Measurements from ENCODE around the gene CAMK1D. TPM values are rescaled to one million over a fixed set of nuclear protein-coding genes. Genes with fewer than 3 reads are reported as not detected.
A peak's percentile ranks its signal among the peaks of the same experiment; 100 is the strongest.

Gene CAMK1D
- total and polyA plus RNA-seq, 2 donors, result 11.2 to 14.6 TPM

DNA sequence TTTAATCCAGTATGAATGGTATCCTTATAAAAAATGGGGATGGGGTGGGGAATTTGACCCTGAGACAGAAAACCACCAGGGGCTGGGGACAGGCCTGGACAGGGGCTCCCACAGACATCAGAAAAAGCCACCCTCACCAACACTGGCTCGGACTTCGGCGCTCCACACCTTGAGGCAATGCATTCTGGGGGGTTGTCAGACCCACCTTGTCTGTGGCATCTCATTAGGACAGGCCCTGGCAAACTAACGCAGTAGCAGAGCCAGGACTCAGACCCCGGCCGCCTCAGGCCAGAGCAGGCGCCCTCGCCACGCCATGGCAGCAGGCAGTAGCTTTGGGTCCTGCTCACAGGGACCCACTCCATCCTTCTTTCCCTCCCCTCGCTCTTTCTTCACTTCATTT is 492.1 kb downstream of the CAMK1D start:
- no peaks in the 10 kb centered on the region for H3K9me3 ChIP-seq (ENCODE audit: control insufficient read depth in 2 of 2, insufficient read depth in 1 of 2, low read length in 1 of 2)
- no peaks in the 10 kb centered on the region for H3K27me3 ChIP-seq (ENCODE audit: control insufficient read depth in 2 of 2, insufficient read depth in 1 of 2, low read length in 1 of 2)
- no peak overlapping the region for H3K4me3 ChIP-seq (ENCODE audit: low read length in 2 of 2)
- WGBS, result 98% methylated on average over 10 of the region's 10 CpGs
- no peak for DNase-seq (ENCODE audit: low read depth in 6 of 9, low spot score in 9 of 9)
- H3K36me3 ChIP-seq (ENCODE audit: control insufficient read depth in 2 of 2, insufficient read depth in 2 of 2, low read length in 1 of 2), result no peaks in the 10 kb centered on the region
- H3K4me1 ChIP-seq (ENCODE audit: control insufficient read depth in 2 of 2, insufficient read depth in 2 of 2, low read length in 2 of 2), result peaks cover 0 to 5% of the 10 kb centered on the region in 2 donors
- H3K27ac ChIP-seq (ENCODE audit: low read depth in 1 of 2, low read length in 1 of 2), result no peak overlapping the region

DNA sequence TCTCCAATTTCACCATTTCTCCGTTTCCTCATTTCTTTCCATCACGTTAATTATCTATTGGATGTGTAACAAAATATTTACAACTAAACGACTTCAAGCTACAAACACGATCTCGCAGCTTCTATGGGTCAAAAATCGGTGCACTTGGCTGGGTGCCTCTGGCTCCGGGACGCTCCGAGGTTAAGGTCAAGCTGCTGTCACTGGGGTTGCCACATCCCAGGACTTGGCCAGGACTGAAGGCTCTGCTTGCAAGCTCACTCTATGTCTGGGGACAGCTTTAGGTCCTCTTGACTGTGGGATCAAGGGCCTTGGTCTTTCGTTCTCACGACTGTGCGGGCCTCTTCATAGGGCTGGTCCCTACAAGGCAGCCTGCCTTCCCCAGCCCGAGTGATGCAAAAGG is 492.5 kb downstream of the CAMK1D start:
- WGBS, result 96% methylated on average over 13 of the region's 13 CpGs
- no peak for DNase-seq (ENCODE audit: low read depth in 6 of 9, low spot score in 9 of 9)
- H3K27ac ChIP-seq (ENCODE audit: low read depth in 1 of 2, low read length in 1 of 2), result no peak overlapping the region

DNA sequence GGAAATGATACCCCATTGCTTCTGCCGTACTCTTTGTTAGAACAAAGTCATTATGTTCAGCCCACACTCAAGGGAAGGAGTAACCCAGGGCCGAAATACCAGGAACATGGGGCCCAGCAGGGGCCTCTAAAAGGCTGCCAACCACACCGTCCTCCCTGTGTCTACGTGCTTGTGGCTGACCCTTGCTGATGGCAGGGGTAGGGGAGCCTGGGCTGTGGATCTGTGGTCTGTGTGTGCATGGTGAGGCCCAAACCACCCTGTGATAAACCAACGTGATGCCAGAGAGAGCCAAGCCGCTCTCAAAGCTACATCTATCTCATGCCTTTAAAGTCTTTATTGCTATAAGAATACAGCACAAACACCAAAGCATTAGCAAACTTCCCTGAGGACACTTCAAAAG is 493.0 kb downstream of the CAMK1D start:
- no peaks in the 10 kb centered on the region for H3K27me3 ChIP-seq (ENCODE audit: control insufficient read depth in 2 of 2, insufficient read depth in 1 of 2, low read length in 1 of 2)
- H3K9me3 ChIP-seq (ENCODE audit: control insufficient read depth in 2 of 2, insufficient read depth in 1 of 2, low read length in 1 of 2), result no peaks in the 10 kb centered on the region
- WGBS, result 90% methylated on average over 6 of the region's 6 CpGs
- H3K4me1 ChIP-seq (ENCODE audit: control insufficient read depth in 2 of 2, insufficient read depth in 2 of 2, low read length in 2 of 2), result peaks cover 0 to 5% of the 10 kb centered on the region in 2 donors
- H3K36me3 ChIP-seq (ENCODE audit: control insufficient read depth in 2 of 2, insufficient read depth in 2 of 2, low read length in 1 of 2), result no peaks in the 10 kb centered on the region
- H3K27ac ChIP-seq (ENCODE audit: low read depth in 1 of 2, low read length in 1 of 2), result no peak overlapping the region
- no peak overlapping the region for H3K4me3 ChIP-seq (ENCODE audit: low read length in 2 of 2)
- DNase-seq (ENCODE audit: low read depth in 6 of 9, low spot score in 9 of 9), result no peak

More for the DNA sequence above, 492.5 kb downstream of the CAMK1D start:
- no peaks in the 10 kb centered on the region for H3K36me3 ChIP-seq (ENCODE audit: control insufficient read depth in 2 of 2, insufficient read depth in 2 of 2, low read length in 1 of 2)
- no peaks in the 10 kb centered on the region for H3K9me3 ChIP-seq (ENCODE audit: control insufficient read depth in 2 of 2, insufficient read depth in 1 of 2, low read length in 1 of 2)
- no peak overlapping the region for H3K4me3 ChIP-seq (ENCODE audit: low read length in 2 of 2)
- peaks cover 0 to 5% of the 10 kb centered on the region in 2 donors for H3K4me1 ChIP-seq (ENCODE audit: control insufficient read depth in 2 of 2, insufficient read depth in 2 of 2, low read length in 2 of 2)
- no peaks in the 10 kb centered on the region for H3K27me3 ChIP-seq (ENCODE audit: control insufficient read depth in 2 of 2, insufficient read depth in 1 of 2, low read length in 1 of 2)

DNA sequence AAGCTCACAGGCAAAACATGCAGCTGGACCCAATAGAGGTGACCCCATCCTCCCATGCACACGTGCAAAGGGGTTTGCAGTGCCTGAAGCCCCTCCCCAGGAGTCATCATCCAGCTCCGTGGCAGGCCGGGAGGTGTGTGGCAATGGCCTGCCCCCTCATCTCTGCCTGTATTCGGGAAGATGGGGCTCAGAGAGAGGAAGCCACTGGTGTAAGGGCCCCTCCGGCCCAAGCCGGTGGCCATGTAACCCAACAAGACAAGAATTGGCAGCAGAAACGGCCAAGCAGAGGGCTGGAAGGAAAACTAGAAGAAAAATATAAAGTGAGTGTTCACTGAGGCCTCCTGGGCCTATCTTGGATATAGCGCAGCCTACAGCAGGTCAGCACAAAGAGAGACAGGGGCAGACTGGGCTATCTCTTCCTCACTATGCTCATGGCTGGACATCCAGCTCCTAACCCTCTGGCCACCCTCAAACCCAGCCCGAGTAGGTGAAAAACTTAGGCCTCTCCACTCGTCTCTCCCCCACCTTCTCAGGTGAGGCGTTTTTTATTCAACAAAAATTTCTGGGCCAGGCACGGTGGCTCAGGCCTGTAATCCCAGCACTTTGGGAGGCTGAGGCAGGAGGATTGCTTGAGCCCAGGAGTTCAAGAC is 494.1 kb downstream of the CAMK1D start:
- H3K27ac ChIP-seq (ENCODE audit: low read depth in 1 of 2, low read length in 1 of 2), result no peak overlapping the region
- no peaks in the 10 kb centered on the region for H3K27me3 ChIP-seq (ENCODE audit: control insufficient read depth in 2 of 2, insufficient read depth in 1 of 2, low read length in 1 of 2)
- no peaks in the 10 kb centered on the region for H3K9me3 ChIP-seq (ENCODE audit: control insufficient read depth in 2 of 2, insufficient read depth in 1 of 2, low read length in 1 of 2)
- H3K4me1 ChIP-seq (ENCODE audit: control insufficient read depth in 2 of 2, insufficient read depth in 2 of 2, low read length in 2 of 2), result peaks cover 0 to 5% of the 10 kb centered on the region in 2 donors
- no peaks in the 10 kb centered on the region for H3K36me3 ChIP-seq (ENCODE audit: control insufficient read depth in 2 of 2, insufficient read depth in 2 of 2, low read length in 1 of 2)
- no peak for DNase-seq (ENCODE audit: low read depth in 6 of 9, low spot score in 9 of 9)
- H3K4me3 ChIP-seq (ENCODE audit: low read length in 2 of 2), result no peak overlapping the region
- 95% methylated on average over 12 of the region's 12 CpGs for WGBS

DNA sequence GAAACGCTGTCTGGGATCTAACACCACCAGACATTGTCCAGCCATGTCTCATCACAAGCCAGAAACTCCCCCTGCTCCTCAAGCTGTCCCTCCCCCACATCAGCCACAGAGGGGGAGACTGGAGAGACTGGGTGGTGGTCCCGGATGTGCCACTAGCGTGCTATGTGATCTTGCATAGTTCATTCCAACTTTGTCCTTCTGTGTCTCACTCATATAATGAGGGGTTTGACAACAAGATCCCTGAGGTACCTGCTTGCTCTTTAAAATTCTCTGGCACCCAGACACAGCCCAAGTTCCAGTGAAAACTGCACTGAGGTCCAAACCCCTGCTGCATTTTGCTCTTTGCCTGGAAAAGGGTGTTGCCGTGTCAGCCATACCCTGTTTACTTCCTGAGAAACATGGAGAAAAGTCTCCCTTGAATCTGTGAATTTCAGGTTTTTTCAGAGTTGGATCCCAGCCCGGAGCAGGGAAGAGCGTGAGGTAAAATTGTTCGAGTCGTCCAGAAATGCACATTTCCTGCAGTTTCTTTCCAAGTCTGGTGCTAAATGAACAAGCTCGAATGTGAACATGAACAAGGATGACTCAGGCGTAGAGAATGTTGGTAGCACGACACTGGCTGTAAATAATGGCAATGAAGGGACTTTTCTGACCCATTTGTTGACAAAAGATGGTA is 495.6 kb downstream of the CAMK1D start:
- Histone ChIP-seq H3K4me3 (ENCODE audit: low read length in 2 of 2) (no peak overlapping the region), H3K36me3 (ENCODE audit: control insufficient read depth in 2 of 2, insufficient read depth in 2 of 2, low read length in 1 of 2) (no peaks in the 10 kb centered on the region), H3K27me3 (ENCODE audit: control insufficient read depth in 2 of 2, insufficient read depth in 1 of 2, low read length in 1 of 2) (no peaks in the 10 kb centered on the region), H3K9me3 (ENCODE audit: control insufficient read depth in 2 of 2, insufficient read depth in 1 of 2, low read length in 1 of 2) (no peaks in the 10 kb centered on the region), H3K4me1 (ENCODE audit: control insufficient read depth in 2 of 2, insufficient read depth in 2 of 2, low read length in 2 of 2) (peaks cover 0 to 16% of the 10 kb centered on the region in 2 donors), H3K27ac (ENCODE audit: low read depth in 1 of 2, low read length in 1 of 2) (peak overlapping the region in 1 of 2 donors; percentile 57)
- peak in 1 of 9 donors; percentile 21 for DNase-seq (ENCODE audit: low read depth in 6 of 9, low spot score in 9 of 9)
- 59% methylated on average over 11 of the region's 11 CpGs for WGBS

DNA sequence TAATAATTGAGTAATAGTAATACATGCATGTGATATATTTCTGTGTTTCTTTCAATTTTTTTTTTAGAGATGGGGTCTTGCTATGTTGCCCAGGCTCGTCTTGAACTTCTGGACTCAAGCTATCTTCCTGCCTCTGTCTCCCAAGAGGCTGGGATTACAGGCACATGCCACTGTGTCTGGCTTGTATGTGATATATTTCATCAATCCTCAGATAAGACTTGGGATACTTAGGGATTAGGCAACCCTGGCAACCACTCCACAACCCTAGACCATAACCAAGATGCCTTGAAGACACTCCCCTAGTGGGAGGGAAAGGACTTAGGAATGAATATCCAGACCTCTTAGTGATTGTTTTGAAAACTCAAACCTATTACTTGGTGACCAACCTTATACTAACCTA is 497.4 kb downstream of the CAMK1D start:
- Histone ChIP-seq H3K27me3 (ENCODE audit: control insufficient read depth in 2 of 2, insufficient read depth in 1 of 2, low read length in 1 of 2) (no peaks in the 10 kb centered on the region), H3K36me3 (ENCODE audit: control insufficient read depth in 2 of 2, insufficient read depth in 2 of 2, low read length in 1 of 2) (no peaks in the 10 kb centered on the region), H3K4me1 (ENCODE audit: control insufficient read depth in 2 of 2, insufficient read depth in 2 of 2, low read length in 2 of 2) (peaks cover 0 to 16% of the 10 kb centered on the region in 2 donors), H3K4me3 (ENCODE audit: low read length in 2 of 2) (no peak overlapping the region), H3K27ac (ENCODE audit: low read depth in 1 of 2, low read length in 1 of 2) (no peak overlapping the region), H3K9me3 (ENCODE audit: control insufficient read depth in 2 of 2, insufficient read depth in 1 of 2, low read length in 1 of 2) (no peaks in the 10 kb centered on the region)
- 59% methylated on average over 1 of the region's 1 CpG for WGBS
- DNase-seq (ENCODE audit: low read depth in 6 of 9, low spot score in 9 of 9), result no peak

DNA sequence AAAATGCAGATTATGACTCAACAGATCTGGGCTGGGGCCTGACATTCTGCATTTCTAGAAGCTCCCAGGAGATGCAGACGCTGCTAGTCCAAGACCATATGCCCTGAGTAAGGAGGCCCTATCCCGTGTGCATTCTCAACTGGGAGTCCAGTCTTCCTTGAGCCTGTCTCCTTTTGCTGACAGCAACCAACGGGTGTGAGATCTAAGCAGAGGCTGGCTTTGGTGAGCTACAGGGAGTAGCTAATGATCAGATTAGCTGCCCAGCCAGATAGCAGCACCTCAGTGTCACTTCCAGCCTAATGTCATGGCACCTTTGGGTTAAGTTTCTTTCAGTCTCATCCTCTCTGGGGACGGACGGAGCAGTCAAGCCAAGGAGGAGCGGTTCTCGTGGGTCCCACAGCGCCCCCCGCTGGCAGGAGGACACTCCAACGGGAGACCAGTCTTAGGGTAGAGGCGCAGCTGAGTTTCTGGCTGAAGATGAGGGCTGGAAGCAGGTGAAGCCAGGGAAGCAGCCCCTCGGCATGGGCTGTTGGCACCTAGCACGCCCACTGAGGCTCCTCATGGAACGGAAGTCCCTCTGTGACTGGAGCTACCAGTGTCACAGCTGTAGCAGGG is 498.1 kb downstream of the CAMK1D start:
- Histone ChIP-seq H3K9me3 (ENCODE audit: control insufficient read depth in 2 of 2, insufficient read depth in 1 of 2, low read length in 1 of 2) (no peaks in the 10 kb centered on the region), H3K27me3 (ENCODE audit: control insufficient read depth in 2 of 2, insufficient read depth in 1 of 2, low read length in 1 of 2) (no peaks in the 10 kb centered on the region), H3K27ac (ENCODE audit: low read depth in 1 of 2, low read length in 1 of 2) (no peak overlapping the region), H3K4me1 (ENCODE audit: control insufficient read depth in 2 of 2, insufficient read depth in 2 of 2, low read length in 2 of 2) (peaks cover 0 to 16% of the 10 kb centered on the region in 2 donors), H3K36me3 (ENCODE audit: control insufficient read depth in 2 of 2, insufficient read depth in 2 of 2, low read length in 1 of 2) (no peaks in the 10 kb centered on the region), H3K4me3 (ENCODE audit: low read length in 2 of 2) (no peak overlapping the region)
- 85% methylated on average over 14 of the region's 14 CpGs for WGBS
- no peak for DNase-seq (ENCODE audit: low read depth in 6 of 9, low spot score in 9 of 9)

DNA sequence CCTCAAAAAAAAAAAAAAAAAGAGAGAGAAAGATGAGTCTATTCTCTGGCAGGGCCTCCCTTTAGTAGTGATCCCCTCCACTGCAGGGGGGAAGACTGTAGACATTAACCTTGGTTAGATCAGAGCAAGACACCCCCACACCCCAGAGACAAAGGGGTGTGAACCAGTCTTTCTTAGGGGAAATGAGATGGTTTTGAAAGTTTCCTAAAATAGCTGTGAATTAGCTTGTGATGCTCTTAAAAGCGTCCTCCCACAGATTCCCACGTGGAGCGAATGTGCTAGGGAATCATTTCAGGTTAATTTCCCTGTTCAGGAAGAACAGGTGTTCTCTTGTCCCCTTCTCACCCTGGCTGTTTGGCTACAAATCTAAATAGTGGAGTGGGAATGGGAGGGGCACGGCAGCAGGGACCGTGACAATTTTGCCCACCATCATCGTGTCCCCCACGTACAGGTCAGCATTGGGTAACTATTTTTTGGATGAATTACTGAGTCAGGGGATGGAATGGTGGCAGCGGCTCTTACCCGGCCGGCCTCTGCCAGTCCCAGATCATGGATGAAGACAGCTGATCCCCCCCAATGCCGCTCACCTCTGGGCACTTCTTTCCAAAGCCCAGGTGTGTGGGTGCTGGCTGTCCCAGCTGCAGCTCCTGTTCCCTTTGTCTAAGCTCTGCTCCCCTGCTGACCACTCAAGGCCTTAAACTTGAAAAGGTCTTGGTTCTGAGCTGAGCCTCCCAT is 499.3 kb downstream of the CAMK1D start:
- no peaks in the 10 kb centered on the region for H3K9me3 ChIP-seq (ENCODE audit: control insufficient read depth in 2 of 2, insufficient read depth in 1 of 2, low read length in 1 of 2)
- H3K36me3 ChIP-seq (ENCODE audit: control insufficient read depth in 2 of 2, insufficient read depth in 2 of 2, low read length in 1 of 2), result no peaks in the 10 kb centered on the region
- peak overlapping the region in 1 of 2 donors; percentile 12 for H3K27ac ChIP-seq (ENCODE audit: low read depth in 1 of 2, low read length in 1 of 2)
- H3K4me1 ChIP-seq (ENCODE audit: control insufficient read depth in 2 of 2, insufficient read depth in 2 of 2, low read length in 2 of 2), result peaks cover 0 to 16% of the 10 kb centered on the region in 2 donors
- no peak overlapping the region for H3K4me3 ChIP-seq (ENCODE audit: low read length in 2 of 2)
- WGBS, result 81% methylated on average over 11 of the region's 11 CpGs
- H3K27me3 ChIP-seq (ENCODE audit: control insufficient read depth in 2 of 2, insufficient read depth in 1 of 2, low read length in 1 of 2), result no peaks in the 10 kb centered on the region
- DNase-seq (ENCODE audit: low read depth in 6 of 9, low spot score in 9 of 9), result no peak

All from thymus (tissue), 11 donors.